HEK293T (cell line): Measurements from ENCODE around the gene KRTAP5-1.
"Not testable (repeated sequence)": the region's sequence is repeated elsewhere in the genome, so short reads cannot be mapped to it uniquely, and the experiment has no call there.

ENCODE experiments used
- CTCF ChIA-PET: fragments of 350-600 bp; formaldehyde crosslinking; extraction: SDS; loops from one replicate; lab custom pipeline; 2021; ENCODE audit warnings: antibody characterized with exemption, inconsistent platforms; lab: Yijun Ruan, JAX
- POLR2A ChIA-PET: fragments of 350-600 bp; formaldehyde crosslinking; extraction: SDS; loops from one replicate; lab custom pipeline; 2020; ENCODE audit warnings: antibody characterized with exemption, inconsistent platforms; lab: Yijun Ruan, JAX
- DNase-seq: peaks from one replicate; pipeline ENCODE4 v3.0.0; 2012; ENCODE audit warnings: mixed read lengths; ENCODE audit errors: extremely low spot score
- ARNT ChIP-seq: fragments of 450-650 bp; IDR thresholded peaks from 2 replicates; pipeline ENCODE4 v1.6.1; 2017; ENCODE audit warnings: mild to moderate bottlenecking
- BHLHE40 ChIP-seq: fragments of 450-650 bp; IDR thresholded peaks from 2 replicates; pipeline ENCODE4 v1.6.1; 2016; ENCODE audit warnings: mild to moderate bottlenecking, moderate library complexity, borderline replicate concordance
- CTBP1 ChIP-seq: fragments of 450-650 bp; IDR thresholded peaks from 2 replicates; pipeline ENCODE4 v1.6.1; 2016; ENCODE audit warnings: borderline replicate concordance
- ELF4 ChIP-seq: fragments of 450-650 bp; IDR thresholded peaks from 2 replicates; pipeline ENCODE4 v1.6.1; 2017; ENCODE audit warnings: antibody characterized with exemption
- FOXA1 ChIP-seq: fragments of 450-650 bp; IDR thresholded peaks from 2 replicates; pipeline ENCODE4 v1.6.1; 2016; ENCODE audit warnings: mild to moderate bottlenecking
- FOXK2 ChIP-seq: fragments of 450-650 bp; IDR thresholded peaks from 2 replicates; pipeline ENCODE4 v1.6.1; 2016; ENCODE audit warnings: mild to moderate bottlenecking
- FOXM1 ChIP-seq: fragments of 450-650 bp; IDR thresholded peaks from 2 replicates; pipeline ENCODE4 v1.6.1; 2017; ENCODE audit warnings: mild to moderate bottlenecking, borderline replicate concordance
- HDGF ChIP-seq: fragments of 450-650 bp; IDR thresholded peaks from 2 replicates; pipeline ENCODE4 v1.6.1; 2017; ENCODE audit warnings: antibody characterized with exemption, borderline replicate concordance
- L3MBTL2 ChIP-seq: fragments of 450-650 bp; conservative IDR thresholded peaks from 2 replicates; pipeline ENCODE4 v1.6.1; 2016; ENCODE audit warnings: mild to moderate bottlenecking
- LEF1 ChIP-seq: fragments of 450-650 bp; IDR thresholded peaks from 2 replicates; pipeline ENCODE4 v1.6.1; 2017; ENCODE audit warnings: mild to moderate bottlenecking, borderline replicate concordance
- NFRKB ChIP-seq: fragments of 450-650 bp; IDR thresholded peaks from 2 replicates; pipeline ENCODE4 v1.6.1; 2016; ENCODE audit warnings: mild to moderate bottlenecking, moderate library complexity
- PKNOX1 ChIP-seq: fragments of 450-650 bp; IDR thresholded peaks from 2 replicates; pipeline ENCODE4 v1.6.1; 2016
- SP1 ChIP-seq: fragments of 450-650 bp; IDR thresholded peaks from 2 replicates; pipeline ENCODE4 v1.6.1; 2017
- SUZ12 ChIP-seq: fragments of 450-650 bp; IDR thresholded peaks from 2 replicates; pipeline ENCODE4 v1.6.1; 2016; ENCODE audit warnings: mild to moderate bottlenecking
- TARDBP ChIP-seq: fragments of 450-650 bp; IDR thresholded peaks from 2 replicates; pipeline ENCODE4 v1.6.1; 2016
- ZNF384 ChIP-seq: fragments of 450-650 bp; IDR thresholded peaks from 2 replicates; pipeline ENCODE4 v1.6.1; 2016

The KRTAP5-1 gene

DNA sequence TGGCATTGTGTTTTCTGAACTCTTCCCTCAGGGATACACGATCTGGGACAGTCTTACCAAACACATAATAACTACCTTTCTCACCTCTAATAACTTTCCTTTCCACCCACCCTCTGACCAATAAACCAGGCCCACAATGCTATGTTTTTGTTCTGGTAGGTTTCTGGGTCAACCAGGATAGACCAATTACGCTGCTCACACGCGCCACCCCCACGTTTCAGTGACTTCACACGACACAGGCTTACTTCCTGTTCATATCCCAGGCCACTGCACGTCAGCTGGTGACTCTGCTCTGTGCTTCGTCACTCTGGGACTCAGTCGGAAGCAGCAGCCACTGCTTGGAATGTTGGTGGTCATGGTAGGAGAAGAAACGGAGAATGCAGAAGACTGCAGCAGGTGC lies 34.4 kb upstream of the KRTAP5-1 start:
- POLR2A ChIA-PET: no interaction called here
- CTCF ChIA-PET: no interaction called here
- DNase-seq: no peak
- TF ChIP-seq LEF1 (no peak), SP1 (no peak), PKNOX1 (no peak), NFRKB (no peak), SUZ12 (no peak), ELF4 (no peak), BHLHE40 (no peak), ARNT (no peak), FOXK2 (no peak), FOXA1 (no peak), HDGF (no peak), L3MBTL2 (no peak), CTBP1 (no peak)

DNA sequence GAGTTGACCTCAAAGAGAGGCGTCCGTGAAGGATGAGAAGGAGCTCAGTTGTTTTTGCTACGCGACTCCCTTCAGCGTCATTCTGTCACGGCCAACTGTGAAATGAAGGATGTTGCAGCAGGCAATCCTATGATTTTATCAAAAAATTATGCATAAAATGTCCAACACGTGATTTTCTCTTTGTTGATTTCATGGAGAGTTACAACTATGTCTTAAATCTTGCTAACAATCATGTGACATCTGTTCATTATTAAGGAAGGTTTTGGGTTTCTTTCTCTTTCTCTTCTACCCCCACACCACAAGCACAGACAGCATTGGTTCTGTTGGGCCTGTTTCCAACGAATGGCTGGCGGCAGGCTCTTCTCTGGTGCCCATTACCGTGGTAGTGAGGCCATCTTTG lies 33.1 kb upstream of the KRTAP5-1 start:
- TF ChIP-seq NFRKB: no peak
- no peak for TF ChIP-seq L3MBTL2
- no peak for TF ChIP-seq LEF1
- TF ChIP-seq SUZ12: no peak
- no peak for TF ChIP-seq HDGF
- TF ChIP-seq TARDBP: no peak
- no peak for TF ChIP-seq ZNF384
- TF ChIP-seq BHLHE40: no peak
- TF ChIP-seq CTBP1: no peak
- CTCF ChIA-PET: interaction anchor here (0.9 kb wide), 2 partner anchors 21 to 23 kb away, joined by 3 read pairs; no protein-coding TSS in a partner anchor
- DNase-seq: no peak
- POLR2A ChIA-PET: no interaction called here

DNA sequence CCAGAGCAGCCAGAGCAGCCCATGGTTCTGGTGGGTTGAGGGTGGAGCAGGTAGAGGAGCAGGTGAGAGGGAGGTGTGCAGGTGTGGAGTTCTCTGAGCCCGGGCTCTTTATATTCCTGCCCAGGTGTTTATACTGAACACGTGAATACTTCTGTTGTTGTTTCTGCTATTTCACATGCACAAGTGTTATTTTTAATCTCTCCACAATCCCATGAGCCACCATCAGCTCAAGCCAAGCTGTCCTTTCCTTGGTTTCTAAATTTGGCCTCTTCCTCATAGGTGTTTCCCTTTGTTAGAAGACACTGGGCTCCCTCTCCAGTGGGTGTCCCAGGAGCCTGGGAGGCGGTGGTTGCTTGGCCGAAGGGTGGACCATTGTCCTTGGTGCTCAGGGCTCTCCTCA lies 23.3 kb upstream of the KRTAP5-1 start, which contains the start of gene KRTAP5-3:
KRTAP5-3 (minus strand) TSS at position 101 of the 400 bp plus-strand sequence; CDS start at position 23, 78 bp downstream.
- ChIA-PET POLR2A (no interaction called here), CTCF (interaction anchor here (0.6 kb wide), 1 partner anchor 16 kb away, joined by 3 read pairs; no protein-coding TSS in a partner anchor)

GRCh38 chr11:1607901-1608300 lies 22.8 kb upstream of the KRTAP5-1 start:
- DNase-seq, POLR2A ChIA-PET: not testable (repeated sequence)
- CTCF ChIA-PET: interaction anchor here (0.6 to 0.7 kb wide), 2 partner anchors 15 to 27 kb away, joined by 3 read pairs; no protein-coding TSS in a partner anchor

More for the DNA sequence above, 23.3 kb upstream of the KRTAP5-1 start, which contains the start of gene KRTAP5-3:
- TF ChIP-seq LEF1: no peak
- TF ChIP-seq NFRKB: no peak
- TF ChIP-seq ARNT: no peak
- no peak for TF ChIP-seq SP1
- no peak for TF ChIP-seq HDGF
- TF ChIP-seq ELF4: no peak
- no peak for TF ChIP-seq PKNOX1
- no peak for TF ChIP-seq FOXK2
- no peak for TF ChIP-seq SUZ12
- TF ChIP-seq ZNF384: no peak
- DNase-seq: no peak

GRCh38 chr11:1607156-1607845 lies 22.2 kb upstream of the KRTAP5-1 start:
- DNase-seq, POLR2A ChIA-PET: not testable (repeated sequence)
- CTCF ChIA-PET: interaction anchor here (0.7 kb wide), 1 partner anchor 28 kb away, joined by 3 read pairs; no protein-coding TSS in a partner anchor

DNA sequence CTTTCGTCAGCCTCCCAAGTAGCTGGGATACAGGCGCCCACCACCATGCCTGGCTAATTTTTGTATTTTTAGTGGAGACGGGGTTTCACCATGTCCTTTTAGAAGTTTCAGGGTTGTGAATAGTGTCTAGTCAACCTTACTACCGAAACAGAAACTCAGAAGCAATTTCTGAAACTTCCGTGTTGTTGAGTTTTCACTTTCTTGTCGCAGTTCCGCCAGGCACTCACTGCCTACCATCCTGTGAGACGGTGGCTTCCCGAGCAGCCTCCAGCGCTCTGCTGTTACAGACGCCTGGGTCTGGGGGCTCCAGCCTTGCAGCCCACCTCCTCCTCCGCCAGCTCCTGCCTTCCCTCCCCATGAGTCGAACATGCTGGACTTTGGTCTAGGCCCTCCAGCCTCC lies 20.8 kb upstream of the KRTAP5-1 start:
- POLR2A ChIA-PET, DNase-seq, CTCF ChIA-PET: not testable (repeated sequence)

GRCh38 chr11:1604711-1605110 lies 19.6 kb upstream of the KRTAP5-1 start:
- CTCF ChIA-PET: no interaction called here
- TF ChIP-seq NFRKB: no peak
- no peak for TF ChIP-seq SUZ12
- TF ChIP-seq ZNF384: no peak
- no peak for TF ChIP-seq PKNOX1
- no peak for TF ChIP-seq CTBP1
- no peak for TF ChIP-seq SP1
- TF ChIP-seq ARNT: no peak
- TF ChIP-seq ELF4: no peak
- TF ChIP-seq HDGF: no peak
- no peak for TF ChIP-seq LEF1
- no peak for TF ChIP-seq BHLHE40
- no peak for TF ChIP-seq FOXM1
- no peak for TF ChIP-seq FOXA1
- TF ChIP-seq FOXK2: no peak
- POLR2A ChIA-PET: no interaction called here
- DNase-seq: no peak
